Head of caudate nucleus (tissue), 42 donors: ENCODE data around the gene MMP23B.

ENCODE experiments used
- DNase-seq, 42 donors: peaks; one replicate each; pipeline versions ENCODE4 v3.0.0 to v3.0.0-alpha.2; 2020 to 2021; ENCODE audit warnings: mixed read lengths in 7 of 42
- intact Hi-C: fragments of 100-400 bp; cut with DNase I; formaldehyde crosslinking; loops from one replicate; pipeline ENCODE4 v1.15.0; 2022

MMP23B gene

DNA sequence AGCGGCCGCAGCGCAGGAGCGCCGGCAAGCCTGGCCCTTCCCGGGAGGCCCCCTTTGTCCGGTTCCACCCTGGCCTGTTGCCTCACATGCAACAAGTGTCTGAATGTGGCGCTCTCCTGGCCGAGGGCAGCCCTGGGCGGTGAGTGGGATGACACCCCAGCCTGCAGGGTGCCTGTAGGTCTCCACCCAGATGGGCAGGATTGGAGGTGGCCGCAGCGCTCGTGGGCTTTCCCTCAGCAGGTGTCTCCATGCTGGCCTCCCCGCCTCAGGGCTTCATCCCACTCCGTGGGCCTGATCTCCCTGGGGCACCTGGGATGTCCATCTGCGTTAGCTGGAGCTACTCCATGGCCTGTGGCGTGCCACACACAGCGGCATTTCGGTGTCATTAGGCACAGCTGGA, 15.1 kb upstream of the MMP23B start:
- no peak for DNase-seq

DNA sequence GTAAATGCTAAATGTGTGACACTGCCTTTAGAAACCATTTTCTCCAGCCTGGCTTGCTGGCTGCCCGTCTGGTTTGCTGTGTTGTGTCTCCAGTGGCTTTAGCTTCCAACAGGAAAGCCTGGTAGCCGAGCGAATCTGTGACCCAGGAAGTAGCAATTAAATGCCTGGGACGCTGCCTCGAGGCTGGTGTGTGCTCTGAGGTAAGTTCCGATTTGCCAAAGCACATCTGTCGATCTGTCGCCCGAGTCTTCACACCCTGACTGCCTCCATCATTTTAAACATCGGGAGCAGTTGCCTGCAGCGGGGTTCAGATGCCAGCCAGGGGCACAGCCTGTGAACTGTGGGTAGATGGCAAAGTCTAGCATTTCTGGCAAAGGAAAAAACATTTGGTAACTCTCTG, 14.5 kb upstream of the MMP23B start:
- intact Hi-C loops = loop anchor here (5.0 kb wide), 1 partner anchor 40 kb away; no protein-coding TSS in a partner anchor

More for the DNA sequence above, 15.1 kb upstream of the MMP23B start:
- intact Hi-C loops = loop anchor here (5.0 kb wide), 1 partner anchor 40 kb away; no protein-coding TSS in a partner anchor

DNA sequence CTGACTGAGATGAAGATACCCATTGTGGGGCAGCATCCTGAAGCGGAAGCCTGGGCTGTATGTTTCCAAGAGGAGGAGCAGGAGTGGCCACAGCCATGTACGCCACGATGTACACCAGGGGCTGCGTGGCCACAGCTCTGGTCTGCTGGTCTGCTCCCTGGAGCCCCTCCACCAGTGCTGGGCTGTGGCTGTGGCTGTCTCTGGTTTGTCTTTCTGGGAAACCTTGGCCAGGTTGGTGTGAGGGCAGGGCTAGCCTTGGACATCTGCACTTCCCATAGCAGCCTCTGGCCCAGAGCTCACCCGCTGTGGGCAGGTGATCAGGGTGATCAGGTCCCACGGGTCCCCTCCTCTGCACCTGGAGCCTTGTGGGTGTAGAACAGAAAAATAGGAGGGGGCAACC, 14.0 kb upstream of the MMP23B start:
- no peak for DNase-seq
- intact Hi-C loops = loop anchor here (5.0 kb wide), 1 partner anchor 41 kb away; no protein-coding TSS in a partner anchor

More for the DNA sequence above, 14.5 kb upstream of the MMP23B start:
- DNase-seq = no peak

DNA sequence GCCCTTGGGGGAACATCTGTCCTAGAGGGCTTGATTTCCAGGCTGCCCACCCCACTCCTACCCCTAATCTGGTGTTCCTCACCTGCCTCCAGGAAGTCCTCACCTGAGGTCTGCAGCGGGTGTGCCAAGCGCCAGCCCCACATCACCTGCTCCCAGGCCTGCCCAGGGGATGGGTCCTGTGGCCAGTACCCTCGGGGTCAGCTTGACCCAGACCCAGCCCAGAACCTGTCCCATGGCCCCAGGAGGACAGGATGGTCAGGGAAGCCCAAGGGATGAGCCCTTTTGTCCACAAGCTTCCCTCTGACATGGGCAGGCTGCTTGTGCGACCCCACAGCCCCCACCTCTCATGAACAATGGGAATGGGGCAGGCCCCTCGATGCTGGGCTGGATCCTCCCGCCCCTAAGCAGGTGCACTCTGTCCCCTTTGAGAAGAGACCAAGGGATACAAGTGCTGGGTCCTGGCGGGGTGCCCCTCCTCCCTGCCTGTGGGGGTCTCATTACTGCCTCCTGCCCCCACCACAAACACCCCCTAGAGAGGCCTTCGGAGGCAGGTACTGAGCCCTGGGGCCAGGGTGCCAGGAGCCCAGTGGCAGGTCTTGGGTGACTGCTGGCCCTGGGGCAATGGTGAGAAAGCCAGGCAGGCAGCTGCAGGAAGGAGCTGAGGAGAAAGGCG, 13.4 kb upstream of the MMP23B start:
- no peak for DNase-seq

DNA sequence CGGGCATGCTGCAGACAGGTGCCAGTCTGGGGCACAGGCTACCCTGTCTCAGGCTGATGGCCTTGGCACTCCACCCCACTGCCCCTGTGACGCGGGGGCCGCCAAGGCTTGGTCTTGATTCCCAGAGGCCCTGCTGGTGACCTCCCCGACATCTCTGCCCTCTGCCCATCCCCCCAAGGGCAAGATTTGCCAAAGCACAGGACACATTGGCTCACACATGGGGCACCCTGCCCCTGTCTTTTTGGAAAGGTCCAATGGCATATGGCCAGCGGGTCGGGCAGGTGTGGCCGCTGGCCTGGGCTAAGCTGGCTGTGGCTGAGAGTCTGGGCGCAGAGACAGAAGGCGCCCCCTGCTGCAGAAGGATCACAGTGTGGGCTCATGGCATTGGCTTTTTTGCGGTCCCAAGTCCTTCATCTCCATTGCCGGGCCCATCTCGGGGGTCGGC, 12.0 kb upstream of the MMP23B start:
- no peak for DNase-seq
- intact Hi-C loops = loop anchor here (5.0 kb wide), 1 partner anchor 43 kb away; no protein-coding TSS in a partner anchor

More for the DNA sequence above, 13.4 kb upstream of the MMP23B start:
- intact Hi-C loops = loop anchor here (5.0 kb wide), 1 partner anchor 41 kb away; no protein-coding TSS in a partner anchor

DNA sequence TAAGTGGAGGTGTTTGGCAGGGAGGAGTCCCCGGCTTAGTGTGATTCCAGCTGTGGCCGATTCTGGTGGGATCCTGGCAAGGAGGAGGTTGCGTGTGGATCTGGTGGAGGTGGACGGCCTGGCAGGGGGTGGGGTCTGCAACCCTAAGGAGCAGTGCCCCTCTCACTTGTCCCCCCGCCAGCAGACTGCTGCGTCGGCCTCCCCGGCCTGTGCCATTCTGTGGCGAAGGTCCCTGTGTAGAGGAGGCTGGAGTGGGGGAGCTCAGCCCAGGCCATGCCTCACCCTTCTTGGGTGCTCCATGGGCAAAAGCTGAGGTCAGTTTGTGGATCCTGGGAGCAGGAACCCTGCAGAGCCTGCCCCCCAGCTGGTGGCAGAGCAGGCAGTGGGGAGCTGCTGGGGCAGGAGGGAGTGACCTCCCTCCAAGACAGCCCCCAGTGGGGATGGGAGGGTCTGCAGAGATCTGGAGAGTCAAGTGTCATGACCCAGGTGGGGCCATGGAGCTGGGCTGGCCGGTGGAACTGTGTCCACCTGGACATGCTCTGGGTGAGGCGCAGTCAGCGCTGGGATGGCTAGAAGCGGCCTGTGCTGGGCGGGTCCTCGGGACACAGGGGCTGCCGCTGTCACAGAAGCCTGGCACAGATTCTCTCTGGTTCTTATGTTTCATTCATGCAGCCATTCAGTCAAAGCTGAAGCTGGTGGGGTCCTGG, 11.4 kb upstream of the MMP23B start:
- no peak for DNase-seq
- intact Hi-C loops = no loop called here

DNA sequence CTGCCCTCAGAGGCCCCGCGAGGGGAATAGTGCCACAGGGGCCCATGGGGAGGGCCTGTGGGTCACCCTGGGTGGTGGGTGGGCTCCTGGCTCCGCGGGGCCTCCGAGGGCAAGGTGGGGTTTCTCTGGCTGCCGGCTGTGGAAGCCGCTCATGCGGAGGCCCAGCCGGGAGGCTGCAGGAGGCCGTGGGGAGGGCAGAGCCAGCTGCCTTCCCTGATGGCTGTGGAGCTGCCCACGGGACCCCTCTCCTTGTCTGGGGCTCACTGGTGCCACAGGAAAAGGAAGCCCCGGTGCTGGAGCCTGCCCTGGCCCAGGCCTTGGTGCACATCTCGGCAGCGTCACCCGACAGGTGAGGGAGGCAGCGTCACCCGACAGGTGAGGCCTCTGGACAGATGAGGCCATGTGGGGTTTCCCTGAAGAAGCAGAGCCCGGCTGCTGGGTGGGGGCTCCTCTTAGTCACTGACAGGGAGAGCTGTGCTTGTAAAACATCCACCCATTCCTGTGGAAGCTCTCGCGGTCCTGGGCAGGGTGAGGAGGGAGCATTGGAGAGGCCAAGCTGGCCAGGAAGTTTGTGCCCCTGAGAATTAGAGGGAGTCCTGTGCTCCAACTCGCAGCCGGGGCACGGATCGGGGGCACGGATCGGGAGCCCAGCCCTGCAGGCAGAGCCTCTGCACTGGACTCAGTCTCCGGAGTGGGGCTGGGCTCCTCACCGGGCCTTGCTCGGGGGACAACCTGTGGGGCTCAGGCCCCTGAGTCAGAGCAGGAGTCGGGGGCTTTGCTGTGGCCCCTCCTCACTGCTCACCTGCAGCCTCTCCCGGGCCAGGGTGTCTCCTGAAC, 10.6 kb upstream of the MMP23B start:
- intact Hi-C loops = no loop called here
- no peak for DNase-seq

DNA sequence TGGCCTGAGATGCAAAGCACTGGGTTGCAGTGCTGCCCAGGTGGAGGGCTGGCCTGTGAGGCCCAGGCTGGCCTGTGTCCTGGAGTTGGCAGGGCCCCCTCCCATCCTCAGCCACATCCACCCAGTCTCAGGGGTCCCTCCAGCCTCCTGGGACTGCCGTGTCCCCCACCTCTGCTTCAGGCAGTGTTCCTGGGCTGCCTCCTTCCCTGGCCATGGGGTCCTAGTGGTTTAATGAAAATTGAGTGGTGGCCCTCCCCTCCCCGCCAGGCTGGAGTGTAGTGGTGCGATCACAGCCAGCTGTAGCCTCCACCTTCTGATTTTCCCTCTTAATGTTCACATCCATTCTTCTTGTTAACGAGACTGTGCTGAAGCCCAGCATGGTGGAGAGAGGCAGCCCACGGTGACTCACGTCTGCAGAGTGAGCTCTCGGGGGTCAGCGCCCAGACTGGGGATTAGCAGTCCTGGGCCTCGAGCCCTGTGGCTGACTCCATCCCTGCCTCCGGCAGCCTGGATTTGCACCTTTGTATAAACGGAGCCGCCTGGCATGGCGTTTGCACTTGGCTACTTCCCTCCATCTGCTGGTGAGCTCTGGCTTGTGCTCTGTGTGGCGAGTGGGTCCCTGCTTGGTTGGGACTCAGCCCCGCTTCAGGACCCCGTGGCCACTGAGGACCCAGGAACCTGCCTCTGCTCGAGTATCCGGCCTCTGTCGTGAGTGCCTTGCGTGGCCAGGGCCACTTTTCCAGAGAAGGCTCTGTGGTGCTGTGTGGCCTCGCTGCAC, 9.8 kb upstream of the MMP23B start:
- DNase-seq = no peak
- intact Hi-C loops = no loop called here

DNA sequence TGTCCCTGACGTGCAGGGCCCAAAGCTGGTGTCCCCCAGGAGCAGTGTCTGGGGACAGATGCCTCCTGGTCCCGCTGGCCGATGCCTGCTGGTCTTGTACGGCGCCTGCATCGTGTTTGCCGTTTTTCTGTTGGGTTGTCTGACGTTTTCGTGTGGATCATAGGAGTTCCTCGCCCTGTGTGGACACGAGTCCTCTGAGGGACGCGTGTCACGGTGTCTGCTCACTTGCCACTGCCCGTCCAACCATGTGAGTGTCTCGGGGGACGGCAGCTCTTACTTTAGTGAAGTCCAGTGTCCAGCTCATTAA, 9.2 kb upstream of the MMP23B start:
- no peak for DNase-seq
- intact Hi-C loops = no loop called here

DNA sequence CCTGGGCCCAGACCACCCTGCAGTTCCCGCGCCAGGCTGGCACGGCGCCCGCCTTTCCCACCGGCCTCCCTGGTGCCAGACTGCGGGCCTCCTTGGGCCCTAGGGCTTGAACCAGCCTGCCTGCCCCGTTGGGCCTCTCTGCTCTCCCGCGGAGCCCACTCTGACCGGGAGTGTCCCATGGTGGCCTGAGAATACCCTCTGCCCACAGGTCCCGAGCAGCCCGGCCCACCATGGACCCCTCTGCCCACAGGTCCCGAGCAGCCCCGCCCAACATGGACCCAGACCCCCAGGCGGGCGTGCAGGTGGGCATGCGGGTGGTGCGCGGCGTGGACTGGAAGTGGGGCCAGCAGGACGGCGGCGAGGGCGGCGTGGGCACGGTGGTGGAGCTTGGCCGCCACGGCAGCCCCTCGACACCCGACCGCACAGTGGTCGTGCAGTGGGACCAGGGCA, 8.8 kb upstream of the MMP23B start:
- no peak for DNase-seq
- intact Hi-C loops = no loop called here

DNA sequence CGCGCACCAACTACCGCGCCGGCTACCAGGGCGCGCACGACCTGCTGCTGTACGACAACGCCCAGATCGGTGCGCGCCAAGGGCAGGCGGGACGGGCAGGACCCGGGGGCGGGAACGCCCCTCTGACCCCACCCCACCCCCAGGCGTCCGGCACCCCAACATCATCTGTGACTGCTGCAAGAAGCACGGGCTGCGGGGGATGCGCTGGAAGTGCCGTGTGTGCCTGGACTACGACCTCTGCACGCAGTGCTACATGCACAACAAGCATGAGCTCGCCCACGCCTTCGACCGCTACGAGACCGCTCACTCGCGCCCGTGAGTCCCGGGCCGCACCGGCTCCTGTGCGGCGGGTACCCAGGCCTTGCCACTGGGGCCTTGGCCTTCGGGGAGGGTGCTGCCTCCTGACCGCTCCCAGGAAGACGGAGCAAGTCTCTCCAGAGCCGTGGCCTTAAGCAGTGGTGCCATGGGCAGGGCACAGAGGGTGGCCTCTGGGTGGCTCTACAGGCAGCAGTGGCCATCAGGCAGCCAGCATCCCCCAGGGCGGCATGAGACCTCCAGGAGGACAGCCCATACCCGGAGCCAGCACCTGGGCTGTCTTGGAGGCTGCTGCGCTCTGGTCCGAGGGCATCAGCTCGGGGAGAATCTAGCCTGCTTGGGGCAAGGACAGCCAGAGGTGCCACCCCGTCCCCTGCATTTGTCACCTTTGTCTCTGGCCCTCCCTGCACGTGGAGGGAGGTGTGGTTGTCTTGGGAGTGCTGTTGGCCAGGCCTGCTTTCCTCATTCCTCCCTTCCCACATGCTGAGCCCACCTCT, 8.1 kb upstream of the MMP23B start:
- DNase-seq = no peak
- intact Hi-C loops = no loop called here

DNA sequence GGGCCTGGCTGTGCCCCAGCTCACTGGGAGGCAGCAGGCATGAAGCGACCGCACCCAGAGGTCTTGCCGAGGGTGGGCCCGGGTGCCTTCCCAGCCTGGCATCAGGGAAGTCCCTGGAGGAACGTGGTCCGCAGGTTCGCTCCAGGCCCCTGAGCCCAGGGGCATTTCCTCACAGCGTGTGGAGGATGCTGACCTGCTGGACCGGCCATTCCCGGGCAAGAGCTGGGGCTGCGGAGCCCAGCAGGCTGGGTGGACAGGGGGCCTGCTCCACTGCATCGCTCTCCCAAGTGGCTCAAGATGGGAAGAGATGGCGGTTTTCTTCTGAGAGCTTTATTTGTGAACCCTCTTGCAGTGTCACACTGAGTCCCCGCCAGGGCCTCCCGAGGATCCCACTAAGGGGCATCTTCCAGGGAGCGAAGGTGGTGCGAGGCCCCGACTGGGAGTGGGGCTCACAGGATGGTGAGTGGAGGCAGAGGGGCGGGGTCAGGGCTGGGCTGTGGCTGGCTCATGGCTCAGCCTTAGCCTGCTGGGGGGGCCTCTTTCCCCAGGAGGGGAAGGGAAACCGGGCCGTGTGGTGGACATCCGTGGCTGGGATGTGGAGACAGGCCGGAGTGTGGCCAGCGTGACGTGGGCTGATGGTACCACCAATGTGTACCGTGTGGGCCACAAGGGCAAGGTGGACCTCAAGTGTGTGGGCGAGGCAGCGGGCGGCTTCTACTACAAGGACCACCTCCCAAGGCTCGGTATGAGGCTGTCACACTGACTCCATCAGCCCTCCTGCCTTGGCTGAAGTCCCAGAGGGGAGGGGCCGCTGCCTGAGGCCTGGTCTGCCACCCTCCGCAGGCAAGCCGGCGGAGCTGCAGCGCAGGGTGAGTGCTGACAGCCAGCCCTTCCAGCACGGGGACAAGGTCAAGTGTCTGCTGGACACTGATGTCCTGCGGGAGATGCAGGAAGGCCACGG, 7.2 kb upstream of the MMP23B start:
- DNase-seq = no peak
- intact Hi-C loops = no loop called here

DNA sequence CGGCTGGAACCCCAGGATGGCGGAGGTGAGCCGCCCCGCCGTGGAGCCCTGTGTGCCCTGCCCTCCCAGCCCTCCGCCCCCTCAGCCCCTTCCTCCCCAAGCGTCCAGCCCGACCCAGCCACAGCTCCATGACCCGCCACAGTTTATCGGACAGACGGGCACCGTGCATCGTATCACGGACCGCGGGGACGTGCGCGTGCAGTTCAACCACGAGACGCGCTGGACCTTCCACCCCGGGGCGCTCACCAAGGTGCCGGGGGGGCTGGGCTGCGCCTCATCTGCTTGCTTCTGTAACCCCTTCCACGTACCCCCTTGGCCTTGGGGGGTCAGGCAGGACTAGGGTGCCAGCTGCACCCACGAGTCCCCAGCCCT, 6.6 kb upstream of the MMP23B start:
- DNase-seq = peak in 1 of 42 donors; percentile 13
- intact Hi-C loops = no loop called here

DNA sequence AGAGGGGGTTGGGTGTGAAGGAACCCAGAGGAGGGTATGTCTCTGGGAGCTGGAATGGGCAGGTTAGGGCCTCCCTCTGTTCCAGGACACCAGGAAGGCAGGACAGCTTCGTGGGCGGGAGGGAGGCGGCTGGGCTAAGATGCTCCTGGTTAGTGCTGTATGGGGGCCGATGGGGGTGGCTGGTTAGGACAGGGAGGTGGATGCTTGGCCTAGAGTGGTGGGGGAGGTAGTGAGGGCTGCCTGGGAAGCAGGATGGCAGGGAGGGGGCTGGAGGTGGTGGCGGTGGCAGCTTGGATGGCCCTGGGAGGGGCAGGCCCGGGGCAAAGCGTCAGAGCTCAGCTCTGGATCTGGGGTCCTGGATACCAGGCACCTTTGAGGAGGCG, 6.2 kb upstream of the MMP23B start:
- DNase-seq = peak in 1 of 42 donors; percentile 13

DNA sequence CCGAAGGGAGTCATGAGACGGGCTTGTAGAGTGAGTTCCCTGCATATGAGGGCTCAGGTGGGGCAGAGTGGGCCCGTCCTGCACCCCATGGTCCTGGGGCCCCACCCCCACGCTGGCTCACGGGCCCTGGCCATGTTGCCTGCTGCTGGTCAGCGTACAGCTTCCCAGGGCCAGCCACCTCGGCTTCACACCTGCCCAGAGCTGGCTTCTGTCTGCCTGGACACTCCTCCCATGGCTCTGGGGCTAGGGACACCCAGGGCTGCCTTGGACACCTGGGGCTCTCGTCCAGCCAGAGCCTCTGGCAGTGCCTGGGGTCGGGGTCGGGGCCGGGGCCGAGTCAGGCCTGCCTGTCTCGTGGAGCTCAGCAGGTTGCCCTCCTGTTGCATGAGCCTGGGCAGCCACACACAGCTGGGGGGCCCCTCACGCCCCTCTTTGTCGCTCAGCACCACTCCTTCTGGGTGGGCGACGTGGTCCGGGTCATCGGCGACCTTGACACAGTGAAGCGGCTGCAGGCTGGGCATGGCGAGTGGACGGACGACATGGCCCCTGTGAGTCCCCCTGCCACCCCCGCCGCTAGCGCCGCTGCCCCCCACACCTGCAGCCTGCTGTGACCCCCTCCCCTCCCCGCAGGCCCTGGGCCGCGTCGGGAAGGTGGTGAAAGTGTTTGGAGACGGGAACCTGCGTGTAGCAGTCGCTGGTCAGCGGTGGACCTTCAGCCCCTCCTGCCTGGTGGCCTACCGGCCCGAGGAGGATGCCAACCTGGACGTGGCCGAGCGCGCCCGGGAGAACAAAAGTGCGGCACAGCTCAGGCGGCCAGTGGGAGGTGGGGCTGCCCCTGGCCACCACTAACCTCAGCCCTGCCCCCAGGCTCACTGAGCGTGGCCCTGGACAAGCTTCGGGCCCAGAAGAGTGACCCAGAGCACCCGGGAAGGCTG, 5.5 kb upstream of the MMP23B start:
- intact Hi-C loops = no loop called here
- peak in 2 of 42 donors; percentile 1 to 11 for DNase-seq

More for the DNA sequence above, 6.2 kb upstream of the MMP23B start:
- intact Hi-C loops = no loop called here
